Measurements from ENCODE around the gene SLC30A4.

DNA sequence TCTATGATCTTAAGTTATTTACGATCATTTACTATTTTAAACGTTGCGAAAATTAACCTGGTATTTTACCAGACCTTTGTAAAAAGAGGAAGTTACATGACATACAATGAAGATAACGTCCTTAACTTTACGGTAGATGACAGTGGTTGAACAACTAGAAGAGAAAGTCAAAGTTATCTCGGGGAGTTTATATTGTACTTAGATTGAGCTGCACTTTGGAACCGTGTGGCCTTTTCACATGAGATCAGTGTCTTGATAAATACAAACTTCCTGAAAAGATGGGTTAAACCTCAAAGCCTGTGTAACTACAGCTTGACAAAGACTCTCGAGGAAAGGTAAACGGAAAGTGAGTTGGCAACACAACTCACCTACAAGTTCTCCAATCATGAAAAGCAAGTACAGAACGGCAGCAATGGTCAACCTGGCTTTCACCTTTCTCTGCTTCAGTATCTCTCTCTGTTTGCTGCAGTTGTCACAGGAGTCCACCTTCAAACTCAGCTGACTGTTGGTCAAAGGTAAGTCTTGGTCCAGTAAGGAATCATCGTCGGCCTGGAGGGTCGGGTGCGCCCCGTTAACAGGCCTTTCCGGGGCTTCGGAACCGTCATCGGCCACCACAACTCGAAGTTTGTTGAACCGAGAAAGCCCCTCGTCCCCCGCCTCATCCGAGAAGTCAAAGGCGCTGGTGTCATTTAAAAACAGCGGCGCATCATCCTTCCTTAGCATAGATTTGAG lies 793 bp downstream of the SLC30A4 start:
- TF ChIP-seq, protein P1, sequence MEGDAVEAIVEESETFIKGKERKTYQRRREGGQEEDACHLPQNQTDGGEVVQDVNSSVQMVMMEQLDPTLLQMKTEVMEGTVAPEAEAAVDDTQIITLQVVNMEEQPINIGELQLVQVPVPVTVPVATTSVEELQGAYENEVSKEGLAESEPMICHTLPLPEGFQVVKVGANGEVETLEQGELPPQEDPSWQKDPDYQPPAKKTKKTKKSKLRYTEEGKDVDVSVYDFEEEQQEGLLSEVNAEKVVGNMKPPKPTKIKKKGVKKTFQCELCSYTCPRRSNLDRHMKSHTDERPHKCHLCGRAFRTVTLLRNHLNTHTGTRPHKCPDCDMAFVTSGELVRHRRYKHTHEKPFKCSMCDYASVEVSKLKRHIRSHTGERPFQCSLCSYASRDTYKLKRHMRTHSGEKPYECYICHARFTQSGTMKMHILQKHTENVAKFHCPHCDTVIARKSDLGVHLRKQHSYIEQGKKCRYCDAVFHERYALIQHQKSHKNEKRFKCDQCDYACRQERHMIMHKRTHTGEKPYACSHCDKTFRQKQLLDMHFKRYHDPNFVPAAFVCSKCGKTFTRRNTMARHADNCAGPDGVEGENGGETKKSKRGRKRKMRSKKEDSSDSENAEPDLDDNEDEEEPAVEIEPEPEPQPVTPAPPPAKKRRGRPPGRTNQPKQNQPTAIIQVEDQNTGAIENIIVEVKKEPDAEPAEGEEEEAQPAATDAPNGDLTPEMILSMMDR (IDR thresholded peaks at IDR 0.05) = no peak
- TF ChIP-seq POLR2A (IDR thresholded peaks at IDR 0.05) (no peak), EP300 (IDR thresholded peaks at IDR 0.05) (no peak)

Data from tibial nerve (tissue), 4 donors.